Ureter (tissue), 1 donor: ENCODE data around the gene NUBPL. TPM values are rescaled to one million over a fixed set of nuclear protein-coding genes. Genes with fewer than 3 reads are reported as not detected.

Experiments used
- total RNA-seq: library from RNA; stranded (reverse); gene quantifications from one replicate; pipeline ENCODE4 v1.2.4, GENCODE V29; 2023
- donor health status: DM: yes; HTN: yes; CAD: no.

Gene NUBPL
- total RNA-seq, 1 donor from 2014 or later: 24.9 TPM

Other genes starting within 250 kb of the NUBPL start
- 38.5 TPM for gene HEATR5A, start 140.9 kb upstream of the NUBPL start, total RNA-seq
- 24.9 TPM for gene DTD2, start 103.9 kb upstream of the NUBPL start, total RNA-seq
- gene GPR33, start 73.4 kb upstream of the NUBPL start, total RNA-seq: not detected